ENCODE data around the gene AQP6.

- no peak for TF ChIP-seq GATA2 (IDR thresholded peaks at IDR 0.05; ENCODE audit: low read depth, low read length)
- no peak for TF ChIP-seq GATA3 (IDR thresholded peaks at IDR 0.05; ENCODE audit: low read depth, low read length)
Measured at GRCh38 chr12:50013361-50014147, 40.8 kb downstream of the AQP6 start.

Data from SH-SY5Y (cell line).